GM21825 (cell line): ENCODE measurements around the gene EEF1AKMT2.

Experiments
- ATAC-seq: cut with Tn5 transposase; IDR thresholded peaks from one replicate; pipeline ENCODE4 v1.9.1; 2021; ENCODE audit warnings: mild to moderate bottlenecking, moderate library complexity; ENCODE audit not compliant: unreplicated experiment

EEF1AKMT2 gene

GRCh38 chr10:124739119-124739921, 52.4 kb downstream of the EEF1AKMT2 start:
- no peak for ATAC-seq

DNA sequence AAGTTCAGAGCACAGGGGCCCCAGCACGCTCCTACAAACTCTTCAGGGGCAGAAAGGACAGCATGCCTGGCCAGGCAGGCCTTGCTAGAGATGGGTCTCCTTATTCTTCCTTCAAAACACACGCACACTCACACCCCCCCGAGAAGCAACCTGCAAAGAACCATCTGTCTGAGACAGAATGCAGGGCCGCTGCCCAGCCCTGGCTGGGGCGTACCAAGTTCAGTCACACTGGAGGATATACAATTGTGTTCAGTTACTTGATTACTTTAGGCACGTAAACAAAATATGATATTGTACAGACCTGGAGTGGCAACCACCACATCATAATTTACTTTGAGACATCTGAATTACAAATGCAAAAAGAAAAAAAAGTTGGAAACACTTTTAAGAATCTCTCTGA, 53.2 kb downstream of the EEF1AKMT2 start:
- no peak for ATAC-seq

- no peak for ATAC-seq
These were observed 54.0 kb downstream of the EEF1AKMT2 start for GRCh38 chr10:124737708-124738107.

- ATAC-seq, result no peak
These were observed 54.5 kb downstream of the EEF1AKMT2 start for GRCh38 chr10:124737221-124737620.

DNA sequence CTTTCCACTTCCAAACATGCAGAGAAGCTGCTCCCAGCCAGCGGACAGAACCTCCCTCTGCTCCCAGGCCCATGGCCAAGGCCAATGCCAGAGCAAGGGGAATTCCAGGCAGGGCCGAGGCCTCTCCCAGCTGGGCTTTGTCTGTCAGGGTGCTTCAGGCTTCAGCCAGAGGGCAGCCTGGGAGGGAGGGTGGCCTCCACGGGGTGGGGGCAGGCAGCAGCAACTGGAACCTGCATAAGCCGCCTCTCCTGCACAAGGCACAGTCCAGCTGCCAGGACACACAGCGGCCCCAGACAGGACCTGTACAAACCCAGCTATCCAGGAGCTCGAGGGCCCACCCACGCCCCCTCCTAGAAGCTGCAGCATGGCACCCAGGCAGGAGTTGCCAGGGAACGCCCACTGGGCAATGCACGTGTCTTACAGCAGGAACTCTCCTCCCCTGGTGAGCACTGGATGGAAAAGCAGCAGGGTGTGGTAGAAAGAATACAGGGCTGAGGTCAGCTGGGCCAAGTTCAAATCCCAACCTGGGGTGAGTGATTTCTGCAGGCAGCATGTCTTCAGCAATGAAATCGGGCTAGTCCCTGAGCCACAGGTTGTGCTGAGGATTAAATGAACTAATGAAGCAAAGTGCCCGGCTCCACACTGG, 55.1 kb downstream of the EEF1AKMT2 start:
- ATAC-seq, result no peak

GRCh38 chr10:124735491-124736286, 56.0 kb downstream of the EEF1AKMT2 start:
- ATAC-seq, result no peak

DNA sequence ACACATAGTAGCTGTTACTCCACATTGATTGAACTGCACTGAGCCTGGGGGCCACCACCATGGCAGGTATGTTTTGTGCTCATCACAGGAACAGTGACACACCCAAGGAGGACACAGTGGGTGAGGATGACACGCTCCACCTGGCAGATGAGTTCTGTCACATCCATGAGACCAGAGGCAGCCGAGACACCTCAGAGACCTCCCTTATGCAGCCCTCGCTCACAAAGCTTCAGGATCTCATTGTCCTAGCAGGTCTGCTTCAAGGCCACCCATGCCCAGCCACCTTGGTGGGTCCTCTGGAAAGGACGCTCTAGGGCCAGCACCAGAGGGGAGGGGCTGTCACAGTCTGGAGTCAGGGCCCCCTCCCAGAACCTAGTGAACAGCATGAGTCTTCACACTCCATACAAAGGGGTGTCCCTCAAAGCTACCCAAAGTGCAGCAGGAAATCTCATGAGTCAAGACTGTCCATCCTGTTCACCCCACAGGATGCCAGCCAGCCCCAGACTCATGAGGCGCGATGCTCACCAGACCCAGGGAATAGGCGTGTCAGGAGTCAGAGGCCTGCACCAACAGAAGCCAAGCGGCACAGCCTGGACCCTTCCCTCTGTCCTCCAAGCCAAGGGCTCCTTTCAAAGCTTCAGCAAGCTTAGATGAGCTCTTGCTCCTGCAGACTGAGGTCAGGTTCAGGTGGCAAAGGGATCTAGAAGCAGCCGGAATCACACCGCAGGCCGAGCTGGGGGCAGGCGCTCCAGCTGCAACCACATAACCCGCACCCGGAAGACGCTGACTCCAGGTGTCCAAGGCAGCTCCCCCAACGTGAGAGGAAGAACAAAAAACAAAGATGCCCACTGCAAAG, 57.1 kb downstream of the EEF1AKMT2 start:
- ATAC-seq, result no peak

GRCh38 chr10:124733571-124734245, 58.0 kb downstream of the EEF1AKMT2 start:
- no peak for ATAC-seq

GRCh38 chr10:124732931-124733570, 58.6 kb downstream of the EEF1AKMT2 start:
- peak; percentile 48 for ATAC-seq

DNA sequence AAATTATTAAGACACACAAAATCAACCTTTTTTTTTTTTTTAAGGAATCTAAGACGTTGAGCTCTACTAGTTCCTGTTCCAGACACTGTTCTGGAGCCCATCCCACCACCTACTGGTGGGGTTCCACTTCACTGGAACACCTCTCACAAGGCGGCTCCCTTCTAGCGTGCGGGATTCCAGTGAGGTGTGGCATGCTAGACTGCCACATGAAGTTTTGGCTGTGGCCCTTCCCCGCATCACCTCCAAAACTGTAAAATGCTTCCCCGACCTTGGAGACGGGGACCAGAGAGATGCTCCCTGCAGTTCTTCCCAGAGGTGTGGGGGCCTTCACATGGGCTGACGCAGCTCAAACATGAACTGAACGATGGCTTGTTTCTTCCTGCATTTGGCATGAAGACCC, 60.1 kb downstream of the EEF1AKMT2 start:
- ATAC-seq, result no peak

DNA sequence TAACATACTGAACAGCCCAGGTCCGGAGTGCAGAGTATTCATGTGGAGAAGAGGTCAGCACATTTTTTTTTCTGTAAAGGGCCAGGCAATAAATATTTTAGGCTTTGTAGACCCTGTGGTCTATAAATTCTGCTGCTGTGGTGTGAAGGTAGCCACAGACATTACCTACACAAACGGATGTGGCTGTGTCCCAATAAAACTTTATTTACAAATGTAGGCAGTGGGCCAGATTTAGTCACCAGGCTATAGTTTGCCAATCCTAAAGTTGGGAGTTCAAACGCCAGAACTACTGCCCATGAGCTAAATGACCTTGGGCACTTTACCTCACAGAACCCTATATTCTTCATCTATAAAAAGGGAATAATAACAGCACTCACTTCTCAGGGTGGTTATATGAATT, 60.9 kb downstream of the EEF1AKMT2 start:
- ATAC-seq, result no peak

DNA sequence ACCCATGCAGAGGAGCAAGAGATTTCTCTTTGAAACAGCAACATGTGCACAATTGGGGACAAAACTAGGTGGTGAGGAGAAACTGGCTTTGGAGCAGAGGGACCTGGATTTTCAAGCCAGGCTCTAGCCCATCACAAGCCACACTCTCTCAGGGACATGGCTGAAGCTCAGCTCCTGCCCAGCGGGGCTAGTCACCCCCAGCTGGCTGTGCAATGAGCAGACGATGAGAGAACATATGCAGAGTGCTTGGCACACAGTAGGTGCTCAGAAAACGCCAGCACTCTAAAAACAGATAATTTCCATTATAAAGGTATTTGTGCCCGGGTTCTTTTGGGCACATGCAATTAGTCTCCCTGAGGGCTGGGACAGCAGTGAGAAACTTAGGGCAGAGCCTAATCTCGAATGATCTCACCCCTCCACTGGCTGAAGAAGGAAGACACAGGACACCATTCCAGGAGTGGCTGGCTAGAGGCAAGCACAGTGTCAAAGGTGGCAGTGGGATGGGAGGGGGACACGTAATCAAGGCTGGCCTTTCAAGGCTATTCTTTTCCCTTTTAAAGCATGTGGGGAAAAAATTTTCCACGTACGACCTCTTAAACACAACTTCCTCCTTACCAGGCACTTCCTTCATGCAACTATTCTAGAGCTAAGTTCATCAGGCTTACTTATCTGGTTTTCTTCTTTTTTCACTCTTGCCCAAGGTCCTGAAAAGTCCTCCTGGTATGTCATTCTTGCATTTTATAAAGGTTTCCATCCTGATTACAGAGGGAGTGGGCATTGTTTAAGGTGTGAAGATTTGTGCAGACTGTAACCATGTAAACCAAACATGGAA, 62.6 kb downstream of the EEF1AKMT2 start:
- ATAC-seq, result no peak

DNA sequence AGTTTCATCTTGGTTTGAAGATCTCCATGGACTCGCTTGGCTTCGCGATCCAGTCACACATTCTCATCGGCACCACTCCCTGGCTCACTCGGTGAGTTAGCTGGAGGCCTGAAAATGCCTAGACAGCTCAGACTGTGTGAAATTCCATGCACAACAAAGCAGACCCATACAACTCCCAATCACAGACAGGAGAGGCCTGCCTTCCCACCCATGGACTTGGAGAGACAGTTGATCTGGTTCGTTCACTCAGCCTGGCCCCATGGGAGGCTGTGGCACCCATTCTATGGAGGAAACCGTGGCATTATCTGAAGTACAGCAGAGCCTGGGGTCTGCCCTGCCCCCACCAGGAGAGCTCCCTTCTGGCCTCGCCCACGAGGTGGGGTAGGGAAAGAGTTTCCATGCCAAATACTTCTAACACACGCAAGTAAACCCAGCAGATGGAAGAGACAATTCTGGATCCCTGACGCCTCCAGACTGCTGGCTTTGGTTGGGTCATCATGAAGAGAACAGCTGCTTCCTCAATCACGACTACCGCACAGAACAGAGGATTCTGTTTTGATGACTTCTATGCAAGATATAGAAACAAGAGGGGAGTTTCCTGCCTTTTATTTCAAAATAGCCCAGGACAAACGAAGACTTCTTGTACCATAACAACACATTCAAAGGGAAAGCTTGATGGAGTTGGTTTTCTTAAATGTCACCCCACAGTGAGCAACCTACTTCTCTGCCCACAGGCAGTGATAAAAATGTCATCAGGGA, 63.4 kb downstream of the EEF1AKMT2 start:
- ATAC-seq, result peak; percentile 28

GRCh38 chr10:124727361-124727960, 64.2 kb downstream of the EEF1AKMT2 start:
- ATAC-seq, result no peak

DNA sequence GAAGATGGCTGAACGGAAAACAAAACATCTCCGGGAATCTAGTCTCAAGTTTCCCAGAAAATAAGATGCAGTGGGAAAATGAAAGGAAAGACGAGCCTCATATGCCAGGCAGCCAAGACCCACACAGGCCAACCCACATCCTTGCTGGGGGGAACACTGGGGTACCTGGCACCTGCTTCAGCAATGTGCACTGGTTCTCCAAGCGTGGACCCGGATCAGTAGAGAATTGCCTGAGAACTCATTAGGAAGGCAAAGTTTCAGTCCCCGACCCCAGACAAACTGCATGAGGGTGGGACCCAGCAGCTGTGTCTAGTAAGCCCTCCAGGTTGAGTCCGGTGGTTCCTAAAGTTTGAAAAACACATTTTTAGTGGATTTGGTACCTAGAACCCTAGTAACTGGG, 65.9 kb downstream of the EEF1AKMT2 start:
- no peak for ATAC-seq

DNA sequence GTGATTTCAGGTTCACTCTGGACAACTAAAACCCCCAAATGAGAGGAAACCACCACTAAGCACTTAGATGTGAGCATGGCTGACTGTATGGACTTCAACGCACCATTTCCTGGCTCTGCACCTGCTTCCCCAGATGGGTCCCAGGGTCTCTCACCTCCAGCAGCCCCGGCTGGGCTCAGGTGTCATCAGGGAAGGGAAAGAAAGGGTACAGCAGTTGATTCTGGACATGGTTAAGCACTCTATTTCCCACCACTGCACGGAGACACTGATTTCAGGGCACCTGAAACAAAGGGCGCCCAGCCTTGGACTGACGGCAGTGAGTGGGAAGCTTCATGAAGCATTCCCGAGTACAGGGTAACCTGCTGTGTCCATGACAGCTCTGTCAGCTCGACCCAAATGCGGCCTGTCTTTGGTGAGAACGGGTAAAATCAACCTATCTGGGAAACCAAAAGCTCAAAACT, 66.5 kb downstream of the EEF1AKMT2 start:
- no peak for ATAC-seq

DNA sequence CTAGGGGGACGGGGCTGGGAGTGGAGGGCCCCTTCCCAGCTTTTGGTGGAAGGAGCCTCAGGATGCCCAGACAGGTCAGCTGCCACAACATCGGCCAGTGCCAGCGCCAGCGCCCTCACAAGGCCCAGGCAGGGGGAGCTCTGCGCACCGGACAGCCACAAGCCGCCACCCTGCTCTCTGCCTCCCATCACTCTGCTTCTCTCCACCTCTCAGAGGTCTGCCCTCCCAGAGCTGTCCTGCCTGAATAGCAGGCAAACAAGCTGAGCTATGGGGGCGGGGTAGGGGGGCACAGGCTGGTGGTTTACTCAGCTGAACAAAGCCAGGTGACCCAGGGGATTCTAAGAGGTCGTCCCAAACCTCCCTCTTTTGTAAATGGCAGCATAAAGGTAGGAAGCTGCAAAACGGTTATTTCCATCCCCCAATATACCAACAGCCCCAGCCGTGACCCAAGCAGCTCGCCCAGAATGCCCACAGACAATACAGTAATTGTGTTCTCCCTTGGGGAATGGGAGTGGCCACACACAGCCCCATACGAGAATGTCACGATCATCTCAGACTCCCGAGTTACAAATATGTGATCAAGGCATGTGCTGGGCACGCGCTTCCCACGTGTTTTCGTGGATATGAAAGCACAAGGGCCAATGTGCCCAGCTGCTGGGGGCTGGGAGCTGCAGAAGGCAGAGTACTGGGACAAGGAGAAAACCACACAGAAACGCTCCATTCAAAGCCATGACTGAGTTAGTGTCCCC, 67.2 kb downstream of the EEF1AKMT2 start:
- no peak for ATAC-seq
